ENCODE results near the gene PKIG.

DNA sequence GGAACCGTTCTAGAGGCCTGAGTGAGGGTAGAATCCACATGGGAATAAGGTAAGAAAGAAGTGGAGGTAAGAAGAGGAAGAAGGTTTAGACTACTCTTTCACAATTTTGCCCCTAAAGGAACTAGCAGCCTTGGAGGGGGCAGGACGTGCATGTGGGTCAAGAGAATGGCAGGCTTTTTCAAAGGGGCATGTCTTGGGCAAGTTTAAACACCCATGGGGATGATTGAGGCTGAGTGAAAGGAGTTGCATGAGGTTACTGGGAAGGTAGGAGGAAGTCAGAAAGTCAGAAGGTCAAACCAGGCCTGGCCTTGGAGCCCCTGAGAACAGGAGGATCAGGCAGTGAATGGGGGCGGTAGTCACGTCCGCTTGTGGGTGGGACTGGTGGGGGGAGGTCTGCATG is 58.9 kb downstream of the PKIG start:
- TF ChIP-seq, protein P1, sequence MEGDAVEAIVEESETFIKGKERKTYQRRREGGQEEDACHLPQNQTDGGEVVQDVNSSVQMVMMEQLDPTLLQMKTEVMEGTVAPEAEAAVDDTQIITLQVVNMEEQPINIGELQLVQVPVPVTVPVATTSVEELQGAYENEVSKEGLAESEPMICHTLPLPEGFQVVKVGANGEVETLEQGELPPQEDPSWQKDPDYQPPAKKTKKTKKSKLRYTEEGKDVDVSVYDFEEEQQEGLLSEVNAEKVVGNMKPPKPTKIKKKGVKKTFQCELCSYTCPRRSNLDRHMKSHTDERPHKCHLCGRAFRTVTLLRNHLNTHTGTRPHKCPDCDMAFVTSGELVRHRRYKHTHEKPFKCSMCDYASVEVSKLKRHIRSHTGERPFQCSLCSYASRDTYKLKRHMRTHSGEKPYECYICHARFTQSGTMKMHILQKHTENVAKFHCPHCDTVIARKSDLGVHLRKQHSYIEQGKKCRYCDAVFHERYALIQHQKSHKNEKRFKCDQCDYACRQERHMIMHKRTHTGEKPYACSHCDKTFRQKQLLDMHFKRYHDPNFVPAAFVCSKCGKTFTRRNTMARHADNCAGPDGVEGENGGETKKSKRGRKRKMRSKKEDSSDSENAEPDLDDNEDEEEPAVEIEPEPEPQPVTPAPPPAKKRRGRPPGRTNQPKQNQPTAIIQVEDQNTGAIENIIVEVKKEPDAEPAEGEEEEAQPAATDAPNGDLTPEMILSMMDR (IDR thresholded peaks at IDR 0.05; ENCODE audit: insufficient read depth, low read length) = no peak
- TF ChIP-seq POLR2AphosphoS5 (IDR thresholded peaks at IDR 0.05; ENCODE audit: low read depth) (no peak), GABPA (IDR thresholded peaks at IDR 0.05; ENCODE audit: low read depth) (no peak)
- TF ChIP-seq, protein P2, sequence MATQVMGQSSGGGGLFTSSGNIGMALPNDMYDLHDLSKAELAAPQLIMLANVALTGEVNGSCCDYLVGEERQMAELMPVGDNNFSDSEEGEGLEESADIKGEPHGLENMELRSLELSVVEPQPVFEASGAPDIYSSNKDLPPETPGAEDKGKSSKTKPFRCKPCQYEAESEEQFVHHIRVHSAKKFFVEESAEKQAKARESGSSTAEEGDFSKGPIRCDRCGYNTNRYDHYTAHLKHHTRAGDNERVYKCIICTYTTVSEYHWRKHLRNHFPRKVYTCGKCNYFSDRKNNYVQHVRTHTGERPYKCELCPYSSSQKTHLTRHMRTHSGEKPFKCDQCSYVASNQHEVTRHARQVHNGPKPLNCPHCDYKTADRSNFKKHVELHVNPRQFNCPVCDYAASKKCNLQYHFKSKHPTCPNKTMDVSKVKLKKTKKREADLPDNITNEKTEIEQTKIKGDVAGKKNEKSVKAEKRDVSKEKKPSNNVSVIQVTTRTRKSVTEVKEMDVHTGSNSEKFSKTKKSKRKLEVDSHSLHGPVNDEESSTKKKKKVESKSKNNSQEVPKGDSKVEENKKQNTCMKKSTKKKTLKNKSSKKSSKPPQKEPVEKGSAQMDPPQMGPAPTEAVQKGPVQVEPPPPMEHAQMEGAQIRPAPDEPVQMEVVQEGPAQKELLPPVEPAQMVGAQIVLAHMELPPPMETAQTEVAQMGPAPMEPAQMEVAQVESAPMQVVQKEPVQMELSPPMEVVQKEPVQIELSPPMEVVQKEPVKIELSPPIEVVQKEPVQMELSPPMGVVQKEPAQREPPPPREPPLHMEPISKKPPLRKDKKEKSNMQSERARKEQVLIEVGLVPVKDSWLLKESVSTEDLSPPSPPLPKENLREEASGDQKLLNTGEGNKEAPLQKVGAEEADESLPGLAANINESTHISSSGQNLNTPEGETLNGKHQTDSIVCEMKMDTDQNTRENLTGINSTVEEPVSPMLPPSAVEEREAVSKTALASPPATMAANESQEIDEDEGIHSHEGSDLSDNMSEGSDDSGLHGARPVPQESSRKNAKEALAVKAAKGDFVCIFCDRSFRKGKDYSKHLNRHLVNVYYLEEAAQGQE (IDR thresholded peaks at IDR 0.05; ENCODE audit: insufficient replicate concordance, low read depth) = no peak

Data from HL-60 (cell line).